ENCODE measurements around the gene ATG16L1. TPM values are rescaled to one million over a fixed set of nuclear protein-coding genes. Genes with fewer than 3 reads are reported as not detected.
A peak's percentile ranks its signal among the peaks of the same experiment; 100 is the strongest.

Gene ATG16L1
- polyA plus RNA-seq, 1 donor (not counting 4 experiments of a cell fraction or from before 2014, with no cell fraction given): 38.5 TPM

GRCh38 chr2:233208382-233209116 lies 42.9 kb upstream of the ATG16L1 start:
- no peak for DNase-seq (ENCODE audit: low read depth, low spot score)

GRCh38 chr2:233209117-233209532 lies 42.3 kb upstream of the ATG16L1 start:
- H3K27me3 ChIP-seq (ENCODE audit: control insufficient read depth, extremely low read depth, insufficient read depth, low read length): peaks cover 8% of the 10 kb centered on the region
- FAIRE-seq: no peak
- H3K9me1 ChIP-seq (ENCODE audit: control insufficient read depth, extremely low read depth, insufficient read depth, low read length): no peaks in the 10 kb centered on the region
- no peak overlapping the region for H3K4me3 ChIP-seq (ENCODE audit: control insufficient read depth in 2 of 3, extremely low read depth in 1 of 3, insufficient read depth in 2 of 3, low read depth in 1 of 3, low read length in 3 of 3)
- no peak overlapping the region for H3K9ac ChIP-seq (ENCODE audit: control insufficient read depth, extremely low read depth, insufficient read depth, low read length)
- TF ChIP-seq EZH2 (IDR thresholded peaks at IDR 0.05; ENCODE audit: low read length): no peak
- TF ChIP-seq, protein P1, sequence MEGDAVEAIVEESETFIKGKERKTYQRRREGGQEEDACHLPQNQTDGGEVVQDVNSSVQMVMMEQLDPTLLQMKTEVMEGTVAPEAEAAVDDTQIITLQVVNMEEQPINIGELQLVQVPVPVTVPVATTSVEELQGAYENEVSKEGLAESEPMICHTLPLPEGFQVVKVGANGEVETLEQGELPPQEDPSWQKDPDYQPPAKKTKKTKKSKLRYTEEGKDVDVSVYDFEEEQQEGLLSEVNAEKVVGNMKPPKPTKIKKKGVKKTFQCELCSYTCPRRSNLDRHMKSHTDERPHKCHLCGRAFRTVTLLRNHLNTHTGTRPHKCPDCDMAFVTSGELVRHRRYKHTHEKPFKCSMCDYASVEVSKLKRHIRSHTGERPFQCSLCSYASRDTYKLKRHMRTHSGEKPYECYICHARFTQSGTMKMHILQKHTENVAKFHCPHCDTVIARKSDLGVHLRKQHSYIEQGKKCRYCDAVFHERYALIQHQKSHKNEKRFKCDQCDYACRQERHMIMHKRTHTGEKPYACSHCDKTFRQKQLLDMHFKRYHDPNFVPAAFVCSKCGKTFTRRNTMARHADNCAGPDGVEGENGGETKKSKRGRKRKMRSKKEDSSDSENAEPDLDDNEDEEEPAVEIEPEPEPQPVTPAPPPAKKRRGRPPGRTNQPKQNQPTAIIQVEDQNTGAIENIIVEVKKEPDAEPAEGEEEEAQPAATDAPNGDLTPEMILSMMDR (optimal IDR thresholded peaks at IDR 0.05 in 1 of 3, IDR thresholded peaks at IDR 0.05 in 1 of 3, conservative IDR thresholded peaks at IDR 0.05 in 1 of 3; ENCODE audit: extremely low read depth in 1 of 3, insufficient read depth in 2 of 3, low read length in 3 of 3): no peak
- H3K36me3 ChIP-seq (ENCODE audit: control insufficient read depth in 2 of 2, extremely low read depth in 1 of 2, insufficient read depth in 2 of 2, low read length in 2 of 2): peaks cover 0 to 4% of the 10 kb centered on the region in 2 experiments
- no peaks in the 10 kb centered on the region for H4K20me1 ChIP-seq (ENCODE audit: control insufficient read depth, extremely low read depth, insufficient read depth, low read length)
- peaks cover 45% of the 10 kb centered on the region for H3K4me1 ChIP-seq (ENCODE audit: control insufficient read depth, extremely low read depth, insufficient read depth, low read length)
- H3K4me2 ChIP-seq (ENCODE audit: control insufficient read depth, extremely low read depth, insufficient read depth, low read depth, low read length): peak overlapping the region; percentile 64
- no peak for DNase-seq (ENCODE audit: low read depth, low spot score)
- H2AFZ ChIP-seq (ENCODE audit: control insufficient read depth, low read length): no peak overlapping the region
- no peaks in the 10 kb centered on the region for H3K79me2 ChIP-seq (ENCODE audit: control insufficient read depth, insufficient read depth, low read length)
- H3K27ac ChIP-seq (ENCODE audit: control insufficient read depth, insufficient read depth, low read length): no peak overlapping the region
- dilution Hi-C loops (cut with MboI; ENCODE audit: extremely low pct_ligation_motif_present, low sequenced_read_pairs): no loop called here
- peaks cover 5% of the 10 kb centered on the region for H3K9me3 ChIP-seq (ENCODE audit: control insufficient read depth, low read depth, low read length)

More at GRCh38 chr2:233208382-233209116, 42.9 kb upstream of the ATG16L1 start:
- Histone ChIP-seq H3K9me3 (ENCODE audit: control insufficient read depth, low read depth, low read length) (peaks cover 5% of the 10 kb centered on the region), H3K9ac (ENCODE audit: control insufficient read depth, extremely low read depth, insufficient read depth, low read length) (no peak overlapping the region), H3K4me1 (ENCODE audit: control insufficient read depth, extremely low read depth, insufficient read depth, low read length) (peaks cover 45% of the 10 kb centered on the region), H3K27ac (ENCODE audit: control insufficient read depth, insufficient read depth, low read length) (no peak overlapping the region), H3K36me3 (ENCODE audit: control insufficient read depth in 2 of 2, extremely low read depth in 1 of 2, insufficient read depth in 2 of 2, low read length in 2 of 2) (peaks cover 0 to 4% of the 10 kb centered on the region in 2 experiments), H3K9me1 (ENCODE audit: control insufficient read depth, extremely low read depth, insufficient read depth, low read length) (no peaks in the 10 kb centered on the region), H4K20me1 (ENCODE audit: control insufficient read depth, extremely low read depth, insufficient read depth, low read length) (no peaks in the 10 kb centered on the region), H3K79me2 (ENCODE audit: control insufficient read depth, insufficient read depth, low read length) (no peaks in the 10 kb centered on the region), H3K27me3 (ENCODE audit: control insufficient read depth, extremely low read depth, insufficient read depth, low read length) (peaks cover 8% of the 10 kb centered on the region), H2AFZ (ENCODE audit: control insufficient read depth, low read length) (no peak overlapping the region), H3K4me2 (ENCODE audit: control insufficient read depth, extremely low read depth, insufficient read depth, low read depth, low read length) (no peak overlapping the region), H3K4me3 (ENCODE audit: control insufficient read depth in 2 of 3, extremely low read depth in 1 of 3, insufficient read depth in 2 of 3, low read depth in 1 of 3, low read length in 3 of 3) (no peak overlapping the region)
- FAIRE-seq: no peak
- dilution Hi-C loops (cut with MboI; ENCODE audit: extremely low pct_ligation_motif_present, low sequenced_read_pairs): no loop called here
- no peak for TF ChIP-seq EZH2 (IDR thresholded peaks at IDR 0.05; ENCODE audit: low read length)
- TF ChIP-seq, protein P1 (optimal IDR thresholded peaks at IDR 0.05 in 1 of 3, IDR thresholded peaks at IDR 0.05 in 1 of 3, conservative IDR thresholded peaks at IDR 0.05 in 1 of 3; ENCODE audit: extremely low read depth in 1 of 3, insufficient read depth in 2 of 3, low read length in 3 of 3): peak; percentile 19 to 23 (median 19)

All from keratinocyte (primary cell).